OCI-LY7 (cell line): ENCODE results near the gene PATL1. TPM values are rescaled to one million over a fixed set of nuclear protein-coding genes. Genes with fewer than 3 reads are reported as not detected.

Source experiments
- BruUV-seq: library from RNA; stranded (reverse); fragments of 400-500 nt; replicated peaks from 2 replicates; lab custom pipeline; 2021; lab: Mats Ljungman, UMichigan
- CTCF ChIA-PET: fragments of 300-600 bp; sonication (Branson Sonifier 250); formaldehyde crosslinking; loops from one replicate; lab custom pipeline; 2022; ENCODE audit warnings: antibody characterized with exemption; ENCODE audit not compliant: unreplicated experiment; lab: Charles Lee
- POLR2A ChIA-PET: fragments of 300-600 bp; sonication (Branson Sonifier 250); formaldehyde crosslinking; loops from one replicate; lab custom pipeline; 2022; ENCODE audit warnings: antibody characterized with exemption; lab: Charles Lee
- DNase-seq: peaks from one replicate; pipeline ENCODE4 v3.0.0-alpha.2; 2015; ENCODE audit warnings: low spot score
- H2AFZ ChIP-seq: fragments of 200-600 bp; sonication (generic), shearing (Covaris generic); 2 replicates; pipeline ENCODE4 v1.6.1; 2014; ENCODE audit warnings: mild to moderate bottlenecking, antibody characterized with exemption, low read length, moderate library complexity
- H3K27ac ChIP-seq: fragments of 200-600 bp; sonication (generic); 2 replicates; pipeline ENCODE4 v1.5.1; 2014; ENCODE audit warnings: mixed run types, low read depth, mild to moderate bottlenecking, moderate library complexity, low read length, inconsistent platforms; ENCODE audit not compliant: poor library complexity, severe bottlenecking
- H3K36me3 ChIP-seq: fragments of 200-600 bp; sonication (generic); 2 replicates; pipeline ENCODE4 v1.6.1; 2014; ENCODE audit warnings: mild to moderate bottlenecking, antibody characterized with exemption, low read length, moderate library complexity, mixed read lengths; ENCODE audit not compliant: insufficient read depth
- H3K4me1 ChIP-seq: fragments of 200-600 bp; sonication (generic); 2 replicates; pipeline ENCODE4 v1.5.1; 2014; ENCODE audit warnings: mild to moderate bottlenecking, low read length; ENCODE audit not compliant: insufficient read depth, poor library complexity, severe bottlenecking
- H3K4me2 ChIP-seq: fragments of 200-600 bp; sonication (generic); 2 replicates; pipeline ENCODE4 v1.6.1; 2014; ENCODE audit warnings: mild to moderate bottlenecking, low read length
- H3K4me3 ChIP-seq: fragments of 200-600 bp; sonication (generic); 2 replicates; pipeline ENCODE4 v1.5.1; 2014; ENCODE audit warnings: mild to moderate bottlenecking, low read depth, low read length; ENCODE audit not compliant: poor library complexity, severe bottlenecking
- H3K79me2 ChIP-seq: fragments of 200-600 bp; sonication (generic); 2 replicates; pipeline ENCODE4 v1.6.1; 2016; ENCODE audit warnings: low read depth, mild to moderate bottlenecking, low read length, moderate library complexity, mixed read lengths; ENCODE audit not compliant: insufficient read depth
- H3K9me2 ChIP-seq: fragments of 200-600 bp; sonication (generic); 2 replicates; pipeline ENCODE4 v1.6.1; 2016; ENCODE audit warnings: mild to moderate bottlenecking, low read length, mixed read lengths; ENCODE audit not compliant: insufficient read depth
- H3K9me3 ChIP-seq: fragments of 200-600 bp; sonication (generic); 2 replicates; pipeline ENCODE4 v1.6.1; 2014; ENCODE audit warnings: mild to moderate bottlenecking, mixed run types, low read length, mixed read lengths
- H4K20me1 ChIP-seq: fragments of 200-600 bp; sonication (generic); 2 replicates; pipeline ENCODE4 v1.6.1; 2014; ENCODE audit warnings: mild to moderate bottlenecking, antibody characterized with exemption, low read length, moderate library complexity, mixed read lengths; ENCODE audit not compliant: insufficient read depth
- EZH2phosphoT487 ChIP-seq: fragments of 200-600 bp; sonication (generic); IDR thresholded peaks from 2 replicates; pipeline ENCODE4 v1.6.1; 2018; ENCODE audit warnings: low read depth, borderline replicate concordance, mild to moderate bottlenecking, mixed run types, antibody characterized with exemption, low read length, moderate library complexity, mixed read lengths
- intact Hi-C: fragments of 100-400 bp; cut with micrococcal nuclease; formaldehyde crosslinking; loops from one replicate; pipeline ENCODE4 v1.10.0; 2022; ENCODE audit not compliant: unreplicated experiment
- total RNA-seq, 2 experiments: library from RNA; depleted of rRNA in 1 of 2; stranded (reverse); fragments of >200 nt in 1 of 2; shearing (Covaris generic) in 1 of 2; gene quantifications; 2 replicates each; pipeline ENCODE4 v1.2.3, GENCODE V29; 2014 to 2022
- TF ChIP-seq, protein P1 (sequence below): fragments of 200-600 bp; sonication (generic); conservative IDR thresholded peaks from 2 replicates; pipeline ENCODE4 v1.5.1; 2014; ENCODE audit warnings: mild to moderate bottlenecking, antibody characterized with exemption, low read length, moderate library complexity, mixed read lengths

Gene PATL1
- total RNA-seq, 2 experiments from 2014 or later = 15.2 to 46.3 TPM

DNA sequence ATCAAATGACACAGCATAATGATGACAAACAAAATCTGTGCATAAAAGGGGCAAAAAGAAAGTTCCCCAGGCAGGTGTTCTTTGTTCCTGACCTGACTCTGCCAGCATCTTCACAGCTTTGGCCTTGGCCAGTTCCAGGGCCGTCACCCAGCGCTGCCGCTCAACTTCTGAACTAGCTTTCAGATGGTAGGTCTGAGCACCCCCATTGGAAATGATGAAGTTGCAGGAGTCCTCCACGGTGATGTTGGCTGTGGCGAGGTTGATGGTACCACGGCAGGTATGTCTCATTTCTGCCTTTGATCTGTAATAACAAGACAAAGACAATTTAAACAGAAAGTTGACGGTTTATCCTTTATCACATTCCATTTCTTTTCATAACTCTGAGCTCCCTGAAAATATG, 58.5 kb downstream of the PATL1 start:
- Histone ChIP-seq H3K27ac (no peak overlapping the region), H2AFZ (no peak overlapping the region), H4K20me1 (peaks cover 28% of the 10 kb centered on the region), H3K9me3 (no peaks in the 10 kb centered on the region), H3K4me1 (peaks cover 29% of the 10 kb centered on the region), H3K4me3 (no peak overlapping the region), H3K79me2 (peaks cover 42% of the 10 kb centered on the region), H3K9me2 (no peaks in the 10 kb centered on the region), H3K36me3 (peaks cover 82% of the 10 kb centered on the region), H3K4me2 (no peak overlapping the region)
- ChIA-PET CTCF (no interaction called here), POLR2A (interaction anchor here (0.9 to 1.2 kb wide), 4 partner anchors 42 to 199 kb away, joined by 3 to 7 read pairs (median 3); no protein-coding TSS in a partner anchor)
- intact Hi-C loops = loop anchor here (5.0 kb wide), 1 partner anchor 33 kb away; no protein-coding TSS in a partner anchor
- no TSS peak for BruUV-seq
- TF ChIP-seq, protein P1, sequence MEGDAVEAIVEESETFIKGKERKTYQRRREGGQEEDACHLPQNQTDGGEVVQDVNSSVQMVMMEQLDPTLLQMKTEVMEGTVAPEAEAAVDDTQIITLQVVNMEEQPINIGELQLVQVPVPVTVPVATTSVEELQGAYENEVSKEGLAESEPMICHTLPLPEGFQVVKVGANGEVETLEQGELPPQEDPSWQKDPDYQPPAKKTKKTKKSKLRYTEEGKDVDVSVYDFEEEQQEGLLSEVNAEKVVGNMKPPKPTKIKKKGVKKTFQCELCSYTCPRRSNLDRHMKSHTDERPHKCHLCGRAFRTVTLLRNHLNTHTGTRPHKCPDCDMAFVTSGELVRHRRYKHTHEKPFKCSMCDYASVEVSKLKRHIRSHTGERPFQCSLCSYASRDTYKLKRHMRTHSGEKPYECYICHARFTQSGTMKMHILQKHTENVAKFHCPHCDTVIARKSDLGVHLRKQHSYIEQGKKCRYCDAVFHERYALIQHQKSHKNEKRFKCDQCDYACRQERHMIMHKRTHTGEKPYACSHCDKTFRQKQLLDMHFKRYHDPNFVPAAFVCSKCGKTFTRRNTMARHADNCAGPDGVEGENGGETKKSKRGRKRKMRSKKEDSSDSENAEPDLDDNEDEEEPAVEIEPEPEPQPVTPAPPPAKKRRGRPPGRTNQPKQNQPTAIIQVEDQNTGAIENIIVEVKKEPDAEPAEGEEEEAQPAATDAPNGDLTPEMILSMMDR = no peak
- TF ChIP-seq EZH2phosphoT487 = no peak
- DNase-seq = no peak

DNA sequence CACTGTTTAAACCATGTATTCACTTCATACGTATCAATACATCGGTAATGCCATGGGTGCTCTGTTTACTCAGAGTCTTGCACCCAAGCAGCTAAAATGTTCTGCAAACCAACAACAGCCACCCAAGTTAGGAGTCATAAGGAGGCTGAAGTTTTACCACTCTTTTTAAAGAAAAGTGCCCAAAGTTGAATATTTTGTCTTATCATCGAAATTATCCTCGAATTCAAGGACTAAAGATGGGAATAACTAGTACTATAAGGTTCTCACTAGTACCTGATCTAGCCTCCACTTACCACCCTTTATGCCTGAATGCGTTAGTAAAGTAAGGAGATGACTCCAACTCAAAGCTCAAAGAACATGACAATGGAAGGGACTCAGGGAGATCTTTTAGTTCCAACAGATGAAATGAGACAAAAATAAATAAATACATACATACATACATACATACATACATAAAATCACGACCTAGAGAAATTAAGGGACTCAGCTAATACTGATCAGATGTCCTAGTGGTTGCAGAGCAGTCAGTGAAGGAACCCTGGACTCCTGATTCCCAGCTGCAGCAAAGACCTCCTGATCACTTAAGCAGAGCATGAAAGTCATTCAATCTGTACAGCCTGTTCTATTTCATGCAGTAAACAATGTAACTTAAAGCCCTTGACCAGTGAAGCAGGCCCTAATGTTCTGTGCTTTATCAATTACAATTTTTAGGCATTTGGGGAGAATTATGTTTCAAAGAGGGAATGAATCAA, 61.0 kb downstream of the PATL1 start:
- Histone ChIP-seq H2AFZ (no peak overlapping the region), H3K36me3 (peaks cover 94% of the 10 kb centered on the region), H3K4me2 (no peak overlapping the region), H3K79me2 (peaks cover 19% of the 10 kb centered on the region), H3K9me2 (no peaks in the 10 kb centered on the region), H3K9me3 (no peaks in the 10 kb centered on the region), H3K4me1 (peaks cover 12% of the 10 kb centered on the region), H4K20me1 (peaks cover 8% of the 10 kb centered on the region; the same call in 1 of the 2 replicates), H3K4me3 (no peak overlapping the region), H3K27ac (no peak overlapping the region)
- TF ChIP-seq, protein P1 = no peak
- TF ChIP-seq EZH2phosphoT487 = no peak
- no peak for DNase-seq
- POLR2A ChIA-PET = interaction anchor here (0.9 to 2.0 kb wide), 4 partner anchors 14 to 46 kb away, joined by 3 to 5 read pairs (median 4); no protein-coding TSS in a partner anchor
- BruUV-seq = no TSS peak
- intact Hi-C loops = no loop called here
- CTCF ChIA-PET = no interaction called here

DNA sequence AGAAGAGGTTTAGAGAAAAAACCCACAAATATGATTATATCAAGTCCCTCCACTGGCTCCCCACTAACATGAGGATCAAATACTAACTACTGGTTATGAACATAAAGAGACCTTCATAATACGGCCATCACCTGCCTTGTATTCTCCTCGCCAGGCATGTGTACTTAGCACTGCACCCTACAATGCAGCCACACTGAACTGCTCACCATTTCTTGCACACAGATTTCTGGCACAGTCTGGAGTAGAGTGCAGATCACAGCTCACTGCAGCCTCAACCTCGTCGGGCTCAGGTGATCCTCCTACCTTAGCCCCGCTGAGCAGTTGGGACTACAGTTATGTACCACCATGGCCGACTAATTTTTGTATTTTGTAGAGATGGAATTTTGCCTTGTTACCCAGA, 66.4 kb downstream of the PATL1 start:
- POLR2A ChIA-PET = no interaction called here
- no peaks in the 10 kb centered on the region for H3K9me2 ChIP-seq
- BruUV-seq = no TSS peak
- intact Hi-C loops = no loop called here
- DNase-seq = no peak
- H3K27ac ChIP-seq = no peak overlapping the region
- peaks cover 98% of the 10 kb centered on the region for H3K36me3 ChIP-seq
- H3K4me1 ChIP-seq = no peaks in the 10 kb centered on the region
- H4K20me1 ChIP-seq = no peaks in the 10 kb centered on the region
- no peaks in the 10 kb centered on the region for H3K79me2 ChIP-seq
- no peak overlapping the region for H3K4me3 ChIP-seq
- no peak overlapping the region for H3K4me2 ChIP-seq
- CTCF ChIA-PET = no interaction called here
- no peak for TF ChIP-seq EZH2phosphoT487
- TF ChIP-seq, protein P1 = no peak
- no peak overlapping the region for H2AFZ ChIP-seq
- no peaks in the 10 kb centered on the region for H3K9me3 ChIP-seq
